CD4-positive, alpha-beta T cell treated with Interleukin-15 for 4 hours (primary cell): ENCODE measurements around the gene TULP4.
A peak's percentile ranks its signal among the peaks of the same experiment; 100 is the strongest.

Experiments used
- DNase-seq: peaks from one replicate; pipeline ENCODE4 v3.0.0-alpha.2; 2020; ENCODE audit warnings: low spot score

TULP4 gene

GRCh38 chr6:158312165-158312564 lies at the start of gene TULP4:
TULP4 (plus strand) TSS chr6:158312465; CDS start chr6:158314017, 1,552 bp downstream.
- no peak for DNase-seq

- DNase-seq, result no peak
Observed at GRCh38 chr6:158262755-158263154, 49.5 kb upstream of the TULP4 start.

- DNase-seq, result no peak
Observed at GRCh38 chr6:158264180-158264579, 48.1 kb upstream of the TULP4 start.

- DNase-seq, result no peak
Observed at GRCh38 chr6:158266131-158266530, 46.1 kb upstream of the TULP4 start.

- no peak for DNase-seq
Observed at GRCh38 chr6:158268361-158269147, 43.7 kb upstream of the TULP4 start.

- DNase-seq, result no peak
Observed at GRCh38 chr6:158269657-158270056, 42.6 kb upstream of the TULP4 start.

GRCh38 chr6:158270389-158271127 lies 41.7 kb upstream of the TULP4 start:
- no peak for DNase-seq

GRCh38 chr6:158272324-158272723 lies 39.9 kb upstream of the TULP4 start:
- no peak for DNase-seq

- DNase-seq, result no peak
Observed at GRCh38 chr6:158278004-158278403, 34.3 kb upstream of the TULP4 start.

- DNase-seq, result no peak
Observed at GRCh38 chr6:158279615-158280014, 32.6 kb upstream of the TULP4 start.

- DNase-seq, result peak; percentile 15
Observed at GRCh38 chr6:158283304-158283980, 28.8 kb upstream of the TULP4 start.

- DNase-seq, result peak; percentile 15
Observed at GRCh38 chr6:158284007-158284875, 28.0 kb upstream of the TULP4 start.

- DNase-seq, result no peak
Observed at GRCh38 chr6:158284876-158285655, 27.2 kb upstream of the TULP4 start.

GRCh38 chr6:158285656-158286021 lies 26.6 kb upstream of the TULP4 start:
- no peak for DNase-seq

- DNase-seq, result no peak
Observed at GRCh38 chr6:158286413-158286812, 25.9 kb upstream of the TULP4 start.

GRCh38 chr6:158287047-158287446 lies 25.2 kb upstream of the TULP4 start:
- no peak for DNase-seq

GRCh38 chr6:158290040-158290439 lies 22.2 kb upstream of the TULP4 start:
- peak; percentile 20 for DNase-seq

- DNase-seq, result peak; percentile 72
Observed at GRCh38 chr6:158290659-158291058, 21.6 kb upstream of the TULP4 start.

GRCh38 chr6:158292016-158292415 lies 20.2 kb upstream of the TULP4 start:
- no peak for DNase-seq

- no peak for DNase-seq
Observed at GRCh38 chr6:158293122-158293521, 19.1 kb upstream of the TULP4 start.
